GM12873 (cell line): Measurements from ENCODE around the gene IGSF6.
A peak's percentile ranks its signal among the peaks of the same experiment; 100 is the strongest.

Experiments used
- TF ChIP-seq, protein P1 (sequence below): IDR thresholded peaks from 2 replicates; pipeline ENCODE4 v1.5.1; 2012; ENCODE audit warnings: low read depth, mild to moderate bottlenecking, moderate library complexity, low read length, control low read depth; ENCODE audit not compliant: insufficient read depth; ENCODE audit errors: missing control alignments

Gene IGSF6

DNA sequence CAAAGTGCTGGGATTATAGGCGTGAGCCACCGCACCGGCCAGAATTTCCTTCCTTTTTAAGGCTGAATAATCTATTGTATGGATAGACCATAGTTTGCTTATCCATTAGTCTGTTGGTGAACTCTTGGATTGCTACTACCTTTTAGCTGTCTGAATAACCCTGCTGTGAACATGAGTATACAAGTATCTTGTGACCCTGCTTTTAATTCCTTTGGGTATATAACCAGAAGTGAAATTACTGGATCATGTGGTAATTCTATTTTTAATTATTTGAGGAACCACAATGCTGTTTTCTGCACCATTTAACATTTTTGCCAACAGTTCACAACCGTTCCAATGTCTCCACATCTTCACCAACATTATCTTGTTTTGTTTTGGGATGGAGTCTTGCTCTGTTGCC lies 6.7 kb upstream of the IGSF6 start:
- TF ChIP-seq, protein P1, sequence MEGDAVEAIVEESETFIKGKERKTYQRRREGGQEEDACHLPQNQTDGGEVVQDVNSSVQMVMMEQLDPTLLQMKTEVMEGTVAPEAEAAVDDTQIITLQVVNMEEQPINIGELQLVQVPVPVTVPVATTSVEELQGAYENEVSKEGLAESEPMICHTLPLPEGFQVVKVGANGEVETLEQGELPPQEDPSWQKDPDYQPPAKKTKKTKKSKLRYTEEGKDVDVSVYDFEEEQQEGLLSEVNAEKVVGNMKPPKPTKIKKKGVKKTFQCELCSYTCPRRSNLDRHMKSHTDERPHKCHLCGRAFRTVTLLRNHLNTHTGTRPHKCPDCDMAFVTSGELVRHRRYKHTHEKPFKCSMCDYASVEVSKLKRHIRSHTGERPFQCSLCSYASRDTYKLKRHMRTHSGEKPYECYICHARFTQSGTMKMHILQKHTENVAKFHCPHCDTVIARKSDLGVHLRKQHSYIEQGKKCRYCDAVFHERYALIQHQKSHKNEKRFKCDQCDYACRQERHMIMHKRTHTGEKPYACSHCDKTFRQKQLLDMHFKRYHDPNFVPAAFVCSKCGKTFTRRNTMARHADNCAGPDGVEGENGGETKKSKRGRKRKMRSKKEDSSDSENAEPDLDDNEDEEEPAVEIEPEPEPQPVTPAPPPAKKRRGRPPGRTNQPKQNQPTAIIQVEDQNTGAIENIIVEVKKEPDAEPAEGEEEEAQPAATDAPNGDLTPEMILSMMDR, result no peak

DNA sequence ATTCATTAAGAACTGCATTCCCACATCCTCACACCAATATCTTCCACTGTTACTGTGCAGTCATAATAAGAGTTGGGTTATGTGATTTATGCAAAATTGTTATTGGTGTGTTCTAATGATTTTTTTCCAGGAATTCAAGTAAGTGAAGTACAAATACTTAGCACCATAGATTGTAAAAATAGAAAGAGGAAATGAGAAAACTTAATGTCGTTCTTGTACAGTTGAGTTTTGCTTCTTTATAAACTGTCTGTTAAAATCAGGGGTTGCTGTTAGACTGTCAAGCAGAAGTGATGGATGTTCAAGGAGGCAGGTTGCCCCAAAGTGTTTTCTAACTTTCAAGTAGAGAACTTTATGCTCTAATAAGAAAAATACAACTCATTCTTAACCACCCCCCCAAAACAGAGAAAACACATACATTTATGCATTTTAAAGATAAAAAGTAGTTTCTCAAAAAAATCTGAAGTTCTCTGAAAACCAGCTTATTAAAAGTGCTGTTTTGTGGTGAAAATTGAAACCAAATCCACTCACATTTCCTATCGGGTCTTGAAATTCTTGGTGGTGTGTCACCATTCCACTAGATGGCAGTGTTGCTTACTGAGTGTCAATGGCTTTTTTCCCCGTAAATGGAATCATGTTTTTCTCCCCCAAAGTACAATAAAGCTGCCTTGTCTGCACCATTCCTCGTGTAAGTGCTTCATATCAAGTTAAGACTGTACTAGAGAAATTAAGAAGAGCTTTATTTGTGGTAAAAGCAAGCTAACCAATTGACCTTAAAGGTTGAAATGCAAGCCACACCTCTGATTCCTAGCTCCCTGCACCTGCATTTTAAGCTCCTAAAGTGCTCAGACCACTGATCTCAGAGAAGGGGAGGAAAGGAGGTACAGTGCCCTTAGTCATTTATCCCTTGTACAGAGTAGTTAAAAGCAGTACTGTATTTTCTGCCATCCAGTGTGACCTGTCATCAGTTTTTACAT lies 4.7 kb upstream of the IGSF6 start:
- TF ChIP-seq, protein P1, result peak; percentile 80

DNA sequence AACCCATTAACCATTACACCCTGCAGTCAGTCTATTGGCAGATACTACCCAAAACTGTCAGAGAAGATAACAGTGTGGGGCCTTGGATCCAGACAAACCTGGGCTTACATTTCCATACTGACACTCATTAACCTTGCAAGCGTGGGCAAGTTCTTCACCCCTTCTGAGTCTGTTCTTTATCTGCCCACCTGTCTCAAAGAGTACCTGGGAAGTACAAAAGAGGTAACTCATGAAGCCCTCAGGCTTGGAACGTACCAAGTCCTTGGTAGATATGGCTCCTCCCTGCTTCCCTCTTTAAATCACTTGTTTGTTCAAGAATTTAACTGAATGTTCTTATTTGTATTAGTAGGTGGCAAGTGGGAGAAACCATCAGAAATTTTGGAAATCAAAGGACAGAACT lies 2.5 kb upstream of the IGSF6 start:
- TF ChIP-seq, protein P1, result no peak

DNA sequence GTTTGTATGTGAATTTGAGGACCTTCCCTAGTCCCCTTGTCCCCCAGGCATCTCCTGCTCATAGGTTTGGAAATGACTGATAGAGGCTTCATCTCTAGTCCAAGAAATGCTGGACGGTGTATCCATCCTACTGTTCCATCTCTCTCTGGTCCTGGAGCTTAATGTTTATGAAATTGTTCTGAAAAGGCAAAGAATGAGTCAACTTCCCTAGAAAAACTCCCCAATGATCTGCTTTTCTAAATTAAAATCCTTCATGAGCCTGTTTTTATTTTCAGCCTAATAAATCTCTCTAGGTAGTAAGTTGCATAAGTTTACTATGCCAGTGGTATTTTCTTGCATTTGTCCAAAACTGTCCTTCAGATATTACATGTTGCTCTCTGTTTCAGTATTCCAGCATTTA lies 2.1 kb upstream of the IGSF6 start:
- TF ChIP-seq, protein P1, result no peak

DNA sequence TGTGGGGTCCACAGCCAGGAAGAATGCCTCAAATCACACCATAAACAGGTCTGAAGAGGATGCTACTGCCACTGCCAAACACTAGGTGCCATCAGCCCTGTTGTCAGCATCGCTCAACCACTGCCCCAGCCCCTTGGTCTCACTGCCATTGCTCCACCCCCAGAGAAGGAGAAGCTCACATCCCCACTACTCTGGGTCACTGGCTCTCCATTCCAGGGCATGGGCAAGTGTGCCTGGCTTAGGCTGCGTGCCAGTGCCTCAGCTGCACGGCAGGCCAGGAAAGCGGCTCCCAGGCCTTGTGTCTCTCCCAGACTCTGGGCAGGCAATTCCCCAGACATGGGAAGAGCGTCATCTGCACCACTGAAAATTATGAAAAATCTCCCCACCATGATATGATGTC lies 1.2 kb upstream of the IGSF6 start:
- TF ChIP-seq, protein P1, result no peak

DNA sequence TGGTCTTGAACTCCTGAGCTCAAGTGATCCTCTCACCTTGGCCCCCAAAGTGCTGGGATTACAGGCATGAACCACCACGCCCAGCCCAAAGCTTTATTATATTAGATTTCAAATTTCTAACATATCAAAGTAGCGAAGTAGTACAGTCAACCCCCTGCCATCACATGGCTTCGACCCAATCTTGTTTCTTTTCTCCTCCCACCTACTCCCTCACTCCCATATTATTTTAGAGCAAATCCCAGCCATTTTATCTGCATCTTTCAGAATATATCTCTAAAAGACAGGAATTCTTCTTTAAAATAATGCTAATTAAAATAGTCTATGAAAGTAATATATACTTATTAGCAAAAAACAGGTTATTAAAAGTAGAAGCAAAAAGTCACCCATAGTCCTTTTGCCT lies 893 bp downstream of the IGSF6 start:
- TF ChIP-seq, protein P1, result no peak

DNA sequence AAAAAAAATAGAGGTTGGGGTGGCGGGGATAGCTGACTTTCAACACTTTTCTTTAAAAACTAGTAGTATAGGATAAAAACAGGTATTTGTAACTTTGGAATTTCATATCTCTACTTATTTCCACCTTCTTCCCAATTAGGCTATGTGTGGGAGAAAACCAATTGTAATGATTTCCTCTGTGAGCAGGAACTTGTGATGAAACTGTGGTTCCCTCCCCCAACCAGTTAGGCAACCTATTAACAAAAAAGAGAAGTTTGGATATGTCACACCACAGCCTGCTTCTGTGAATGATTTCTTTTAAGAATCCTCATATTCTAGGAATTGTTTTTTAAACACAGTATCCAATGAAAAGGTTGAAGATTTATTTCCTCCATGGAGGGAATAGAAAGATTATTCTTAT lies 1.9 kb downstream of the IGSF6 start:
- TF ChIP-seq, protein P1, result no peak
